Measurements from ENCODE around the gene MRTFA. TPM values are rescaled to one million over a fixed set of nuclear protein-coding genes. Genes with fewer than 3 reads are reported as not detected.

MRTFA gene
- total RNA-seq, 4 donors from 2014 or later: 32.6 to 173 (median 76.1) TPM

DNA sequence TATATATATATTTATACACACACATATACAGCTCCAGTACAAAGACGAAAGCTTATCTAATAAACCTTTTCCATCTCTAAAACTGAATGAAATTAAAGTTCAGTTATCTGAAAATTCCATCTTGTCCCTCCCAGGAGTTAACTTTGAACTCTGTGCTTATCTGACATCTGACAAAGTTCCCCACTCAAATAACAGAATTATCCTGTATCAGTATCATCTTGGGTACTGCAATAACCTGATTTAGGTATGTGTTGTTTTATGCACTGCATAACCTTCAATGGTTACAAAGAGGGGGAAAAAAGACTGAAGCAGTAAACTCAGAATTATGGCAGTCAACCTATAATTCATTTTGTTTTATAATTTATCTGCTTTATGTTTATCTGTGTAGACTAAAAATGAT is 169.5 kb downstream of the MRTFA start:
- Histone ChIP-seq H3K27ac (no peak overlapping the region), H3K4me3 (no peak overlapping the region), H3K9me3 (no peaks in the 10 kb centered on the region), H3K4me1 (no peaks in the 10 kb centered on the region), H3K27me3 (no peaks in the 10 kb centered on the region), H3K36me3 (no peaks in the 10 kb centered on the region)
- intact Hi-C loops (cut with DNase I; ENCODE audit: low total_unique reads): no loop called here
- TF ChIP-seq, protein P1, sequence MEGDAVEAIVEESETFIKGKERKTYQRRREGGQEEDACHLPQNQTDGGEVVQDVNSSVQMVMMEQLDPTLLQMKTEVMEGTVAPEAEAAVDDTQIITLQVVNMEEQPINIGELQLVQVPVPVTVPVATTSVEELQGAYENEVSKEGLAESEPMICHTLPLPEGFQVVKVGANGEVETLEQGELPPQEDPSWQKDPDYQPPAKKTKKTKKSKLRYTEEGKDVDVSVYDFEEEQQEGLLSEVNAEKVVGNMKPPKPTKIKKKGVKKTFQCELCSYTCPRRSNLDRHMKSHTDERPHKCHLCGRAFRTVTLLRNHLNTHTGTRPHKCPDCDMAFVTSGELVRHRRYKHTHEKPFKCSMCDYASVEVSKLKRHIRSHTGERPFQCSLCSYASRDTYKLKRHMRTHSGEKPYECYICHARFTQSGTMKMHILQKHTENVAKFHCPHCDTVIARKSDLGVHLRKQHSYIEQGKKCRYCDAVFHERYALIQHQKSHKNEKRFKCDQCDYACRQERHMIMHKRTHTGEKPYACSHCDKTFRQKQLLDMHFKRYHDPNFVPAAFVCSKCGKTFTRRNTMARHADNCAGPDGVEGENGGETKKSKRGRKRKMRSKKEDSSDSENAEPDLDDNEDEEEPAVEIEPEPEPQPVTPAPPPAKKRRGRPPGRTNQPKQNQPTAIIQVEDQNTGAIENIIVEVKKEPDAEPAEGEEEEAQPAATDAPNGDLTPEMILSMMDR (IDR thresholded peaks at IDR 0.05): no peak
- TF ChIP-seq POLR2A (IDR thresholded peaks at IDR 0.05): no peak
- no peak for DNase-seq

DNA sequence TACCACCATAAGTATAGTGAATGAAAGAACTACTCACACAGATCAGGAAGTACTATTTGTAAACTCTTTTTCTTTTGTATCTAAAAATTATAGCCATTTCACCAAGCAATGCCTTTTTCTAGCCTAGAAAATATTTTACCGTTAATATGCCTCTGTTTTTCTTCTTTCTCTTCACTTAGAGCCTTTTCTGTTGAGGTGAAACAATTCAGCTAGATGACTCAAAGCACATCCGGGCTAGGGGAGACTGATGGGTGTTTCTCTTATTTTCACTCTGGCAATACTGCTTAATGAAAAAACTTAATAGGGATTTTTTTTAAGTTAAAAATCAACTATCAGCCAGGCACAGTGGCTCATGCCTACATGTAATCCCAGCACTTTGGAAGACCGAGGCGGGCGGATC is 172.8 kb downstream of the MRTFA start:
- H3K4me1 ChIP-seq: no peaks in the 10 kb centered on the region
- TF ChIP-seq, protein P1 (IDR thresholded peaks at IDR 0.05): no peak
- TF ChIP-seq POLR2A (IDR thresholded peaks at IDR 0.05): no peak
- no peak overlapping the region for H3K4me3 ChIP-seq
- no peaks in the 10 kb centered on the region for H3K27me3 ChIP-seq
- H3K36me3 ChIP-seq: no peaks in the 10 kb centered on the region
- no peaks in the 10 kb centered on the region for H3K9me3 ChIP-seq
- no peak for DNase-seq
- no peak overlapping the region for H3K27ac ChIP-seq
- intact Hi-C loops (cut with DNase I; ENCODE audit: low total_unique reads): no loop called here

DNA sequence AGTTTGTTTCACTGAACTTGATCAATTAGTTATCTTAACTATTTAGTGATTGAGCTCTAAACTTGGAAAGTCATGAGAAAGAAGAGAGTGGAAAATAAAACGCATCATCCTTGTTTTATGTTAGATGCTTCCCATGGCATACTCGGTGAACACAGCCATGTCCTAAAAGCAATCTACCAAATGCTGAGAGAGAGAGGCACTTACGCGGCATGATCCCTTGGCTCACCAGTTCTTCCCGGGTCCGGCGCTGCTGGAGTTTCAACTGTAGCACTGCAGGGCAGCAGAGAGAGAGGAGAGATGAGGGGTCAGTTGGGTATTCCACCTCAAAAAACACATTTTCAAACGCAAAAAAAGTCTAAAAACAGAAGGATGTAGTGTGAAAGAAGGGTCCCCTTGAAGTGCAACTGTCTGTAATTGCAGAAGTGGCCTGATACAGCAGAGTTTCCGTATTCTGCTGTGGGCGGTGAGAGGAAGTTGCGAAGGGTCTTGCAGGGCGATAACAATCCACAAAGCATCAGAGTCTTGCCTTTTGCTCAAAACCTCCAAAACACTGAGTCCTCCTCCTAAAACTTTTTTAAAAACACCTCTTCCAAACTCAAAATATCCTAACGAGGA is 173.4 kb downstream of the MRTFA start:
- Histone ChIP-seq H3K36me3 (no peaks in the 10 kb centered on the region), H3K4me3 (no peak overlapping the region)
- TF ChIP-seq, protein P1 (IDR thresholded peaks at IDR 0.05): no peak

DNA sequence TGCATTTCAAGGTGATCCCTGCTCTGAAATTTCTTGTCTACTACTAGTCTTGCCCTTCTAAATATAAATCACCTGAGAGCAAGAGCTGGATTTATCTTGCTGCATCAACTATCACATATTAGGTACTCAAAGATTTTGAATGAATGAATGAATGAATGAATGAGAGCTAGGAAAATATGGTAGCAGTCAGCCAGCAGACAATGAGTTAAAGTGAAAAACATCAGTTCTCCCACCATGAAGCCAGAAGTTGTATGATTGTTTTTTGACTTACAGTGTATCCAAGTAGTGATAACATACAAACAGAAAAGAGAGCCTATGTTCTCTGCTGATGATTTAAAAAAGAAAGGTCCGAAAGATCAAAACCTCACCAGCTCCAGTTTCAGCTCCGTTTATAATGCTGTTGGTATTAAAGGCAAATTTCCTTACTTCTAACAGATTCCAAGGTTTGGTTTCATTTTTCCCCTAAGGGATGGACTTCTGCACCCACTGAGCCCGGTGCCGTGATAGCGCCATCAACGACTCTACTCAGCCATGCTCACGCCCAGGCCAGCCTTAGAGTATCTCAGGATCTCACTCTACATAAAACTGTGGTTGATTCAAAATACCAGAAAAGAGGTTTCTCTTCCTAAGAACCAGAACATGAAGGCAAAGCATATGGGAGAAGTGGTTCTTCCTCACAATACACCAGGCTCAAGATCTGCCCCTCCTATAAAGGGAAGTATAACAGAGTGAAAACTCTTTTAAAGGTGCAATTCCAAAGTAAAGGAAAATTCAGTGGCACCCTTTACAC is 174.1 kb downstream of the MRTFA start:
- Histone ChIP-seq H3K4me3 (no peak overlapping the region), H3K9me3 (no peaks in the 10 kb centered on the region), H3K27ac (no peak overlapping the region), H3K4me1 (no peaks in the 10 kb centered on the region), H3K36me3 (no peaks in the 10 kb centered on the region), H3K27me3 (no peaks in the 10 kb centered on the region)
- DNase-seq: no peak
- intact Hi-C loops (cut with DNase I; ENCODE audit: low total_unique reads): no loop called here
- TF ChIP-seq, protein P1 (IDR thresholded peaks at IDR 0.05): no peak
- no peak for TF ChIP-seq POLR2A (IDR thresholded peaks at IDR 0.05)

More for the DNA sequence above, 173.4 kb downstream of the MRTFA start:
- DNase-seq: no peak
- intact Hi-C loops (cut with DNase I; ENCODE audit: low total_unique reads): no loop called here
- H3K27me3 ChIP-seq: no peaks in the 10 kb centered on the region
- H3K4me1 ChIP-seq: no peaks in the 10 kb centered on the region
- no peaks in the 10 kb centered on the region for H3K9me3 ChIP-seq
- no peak overlapping the region for H3K27ac ChIP-seq

DNA sequence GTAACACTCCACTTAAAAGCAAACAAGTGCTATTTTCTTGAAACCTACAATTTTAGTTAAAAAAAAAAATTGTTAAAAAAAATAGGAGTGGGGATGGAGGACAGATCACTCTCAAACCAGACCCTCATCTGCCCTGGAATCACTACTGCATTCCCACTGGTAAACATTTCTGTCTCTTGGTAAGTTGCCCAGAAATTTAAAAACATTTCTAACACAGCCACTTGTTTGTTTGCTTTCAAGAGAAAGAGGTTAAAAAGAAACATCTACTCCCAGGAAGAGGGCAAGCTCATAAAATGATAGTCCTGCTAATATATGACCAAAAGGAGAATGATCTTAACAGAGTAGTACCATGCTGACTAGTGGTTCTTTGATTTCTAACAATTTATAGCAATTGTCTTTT is 182.8 kb downstream of the MRTFA start:
- no peaks in the 10 kb centered on the region for H3K36me3 ChIP-seq
- no peak overlapping the region for H3K4me3 ChIP-seq
- no peaks in the 10 kb centered on the region for H3K4me1 ChIP-seq
- intact Hi-C loops (cut with DNase I; ENCODE audit: low total_unique reads): no loop called here
- no peak for DNase-seq
- H3K27ac ChIP-seq: peak overlapping the region; percentile 6 to 37
- H3K27me3 ChIP-seq: no peaks in the 10 kb centered on the region
- no peaks in the 10 kb centered on the region for H3K9me3 ChIP-seq
- TF ChIP-seq POLR2A (IDR thresholded peaks at IDR 0.05): no peak
- TF ChIP-seq, protein P1 (IDR thresholded peaks at IDR 0.05): no peak

Data from uterus (tissue), 4 donors.